COLO829 (cell line): ENCODE data around the gene UNG.

Experiments
- DNase-seq: peaks from one replicate; pipeline ENCODE4 v3.0.0; 2012; ENCODE audit warnings: low spot score

Gene UNG

DNA sequence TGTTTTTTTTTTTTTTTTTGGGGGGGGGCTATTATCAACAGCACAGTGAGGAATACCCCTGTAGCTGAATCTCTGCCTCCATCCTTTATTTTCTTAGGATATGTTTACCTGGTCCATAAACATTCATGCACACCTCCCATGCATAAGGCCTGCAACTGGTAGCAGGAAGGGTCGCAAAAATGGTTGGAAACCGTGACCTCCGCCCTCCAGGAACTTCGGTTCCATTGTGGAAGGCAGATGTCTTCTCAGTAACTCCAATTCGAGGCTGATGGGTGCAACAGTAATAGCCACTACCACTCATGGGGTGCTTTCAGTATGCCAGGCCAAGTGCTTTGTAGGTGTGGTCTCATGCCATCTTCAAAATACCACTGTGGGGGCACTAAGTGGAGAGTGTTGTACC lies 59.2 kb downstream of the UNG start:
- no peak for DNase-seq

DNA sequence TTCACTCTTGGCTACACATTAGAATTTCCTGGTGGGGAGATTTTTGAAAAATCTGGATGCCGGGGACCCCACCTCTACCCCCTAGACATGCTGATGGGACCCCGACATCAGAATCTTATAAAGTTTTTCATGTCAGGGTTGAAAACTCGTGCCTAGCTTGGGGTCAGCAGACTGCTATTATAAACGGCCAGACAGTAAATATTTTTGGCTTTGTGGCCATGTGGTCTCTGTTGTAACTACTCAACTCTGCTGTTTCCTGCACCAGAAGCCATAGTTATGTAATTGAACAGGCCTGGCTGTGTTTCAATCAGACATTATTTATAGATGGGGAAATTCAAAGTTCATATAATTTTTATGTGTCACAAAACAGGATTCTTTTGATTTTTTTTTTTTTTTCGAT lies 60.6 kb downstream of the UNG start:
- DNase-seq = no peak

DNA sequence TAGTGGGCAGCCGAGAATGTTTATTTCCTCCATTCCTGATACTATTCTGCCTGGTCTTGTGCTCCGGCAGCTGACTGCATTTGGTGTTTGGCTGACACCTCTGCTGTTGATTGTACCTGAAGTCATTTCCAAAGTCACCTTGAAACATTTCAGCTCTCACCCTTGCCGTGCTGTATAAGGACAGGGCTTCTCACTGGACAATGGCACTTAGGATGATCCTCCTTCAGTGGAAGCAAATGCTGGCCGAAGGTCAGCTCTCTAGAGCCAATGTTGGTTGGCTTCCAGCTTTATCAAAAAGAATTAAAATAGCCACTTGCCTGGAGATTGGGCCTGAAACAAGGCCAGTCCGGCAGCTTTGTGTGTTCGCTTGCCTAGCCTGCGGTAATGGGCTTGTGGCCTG lies 63.0 kb downstream of the UNG start:
- no peak for DNase-seq
